HL-60 (cell line): Measurements from ENCODE around the gene FAM117A.

Source experiments
- DNase-seq, 2 experiments: peaks; one replicate each; pipeline ENCODE4 v3.0.0-alpha.2; 2010 to 2020; ENCODE audit warnings: low read depth in 1 of 2, low spot score in 1 of 2
- H3K27ac ChIP-seq: fragments of 250-450 bp; sonication (Bioruptor Pico); replicated peaks from 2 replicates; pipeline ENCODE4 v1.5.1; 2020; ENCODE audit warnings: mild to moderate bottlenecking, moderate library complexity
- H3K27me3 ChIP-seq: fragments of 250-450 bp; sonication (Bioruptor Pico); 2 replicates; pipeline ENCODE4 v1.5.1; 2021; ENCODE audit warnings: mild to moderate bottlenecking, moderate library complexity; ENCODE audit not compliant: insufficient read depth, poor library complexity, severe bottlenecking
- H3K4me3 ChIP-seq: replicated peaks from 2 replicates; pipeline ENCODE4 v1.5.1; 2011; ENCODE audit warnings: mild to moderate bottlenecking, control low read depth, low read length; ENCODE audit not compliant: insufficient read depth
- CTCF ChIP-seq: IDR thresholded peaks from one replicate; pipeline ENCODE4 v1.5.1; 2011; ENCODE audit warnings: low read length, control low read depth, inconsistent platforms; ENCODE audit not compliant: insufficient read depth
- GABPA ChIP-seq: IDR thresholded peaks from 2 replicates; pipeline ENCODE4 v1.6.1; 2012; ENCODE audit warnings: low read depth
- POLR2AphosphoS5 ChIP-seq: IDR thresholded peaks from 2 replicates; pipeline ENCODE4 v1.6.1; 2012; ENCODE audit warnings: low read depth
- REST ChIP-seq: IDR thresholded peaks from 2 replicates; pipeline ENCODE4 v1.6.1; 2012; ENCODE audit warnings: low read depth; ENCODE audit not compliant: insufficient replicate concordance
- SPI1 ChIP-seq: IDR thresholded peaks from 2 replicates; pipeline ENCODE4 v1.6.1; 2012; ENCODE audit warnings: low read depth, mild to moderate bottlenecking, borderline replicate concordance

FAM117A gene

DNA sequence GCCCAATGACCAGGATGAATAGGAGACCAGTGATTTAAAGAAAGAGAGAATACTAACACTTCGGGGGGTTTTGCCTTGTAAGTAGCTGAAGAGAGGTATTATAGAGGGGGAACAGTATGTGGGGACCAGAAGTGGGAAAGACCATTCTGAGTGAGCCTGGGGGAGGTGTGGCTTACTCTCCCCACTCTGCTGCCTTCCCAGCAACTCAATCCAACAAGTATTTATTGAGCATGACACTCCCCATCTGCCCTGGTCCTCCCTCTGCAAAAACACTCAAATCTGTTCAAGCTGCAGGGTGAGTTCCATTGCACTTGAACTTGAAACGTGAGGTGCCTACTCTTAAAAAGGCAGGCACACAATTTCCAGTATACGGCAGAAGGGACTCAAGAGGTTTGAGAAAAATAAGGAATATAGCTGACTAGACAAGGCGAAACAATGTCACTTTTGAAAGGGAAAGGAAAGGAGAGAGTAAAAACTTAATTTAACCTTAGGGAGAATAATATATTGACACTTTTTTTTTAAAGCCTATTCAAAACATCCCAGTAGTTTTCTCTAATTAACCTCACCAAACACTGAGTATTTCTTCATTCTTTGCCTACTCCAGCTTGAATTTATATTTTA lies 8.2 kb downstream of the FAM117A start:
- Histone ChIP-seq H3K27ac (no peak overlapping the region), H3K4me3 (no peak overlapping the region), H3K27me3 (no peaks in the 10 kb centered on the region)
- TF ChIP-seq POLR2AphosphoS5: no peak
- no peak for TF ChIP-seq CTCF
- no peak for TF ChIP-seq GABPA
- no peak for TF ChIP-seq REST
- no peak for TF ChIP-seq SPI1
- DNase-seq: no peak

DNA sequence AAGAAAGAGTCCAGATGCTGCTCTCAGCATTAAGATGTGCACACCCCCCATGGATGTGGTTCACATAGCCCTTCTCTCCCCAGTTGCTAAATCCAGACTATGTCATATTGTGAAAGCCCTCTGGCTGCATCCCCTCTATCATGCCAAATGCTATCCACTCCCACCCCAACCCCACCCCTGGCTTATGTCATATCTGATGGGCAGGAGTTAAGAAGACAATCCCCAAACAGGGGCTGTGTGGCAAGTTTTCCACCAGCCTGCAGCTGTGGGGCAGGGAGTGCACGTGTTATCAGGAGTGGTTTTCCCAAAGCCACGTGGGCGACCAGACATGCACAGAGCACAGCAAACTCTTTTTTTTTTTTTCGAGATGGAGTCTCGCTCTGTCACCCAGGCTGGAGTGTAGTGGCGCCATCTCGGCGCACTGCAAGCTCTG lies 10.0 kb downstream of the FAM117A start:
- Histone ChIP-seq H3K27me3 (no peaks in the 10 kb centered on the region), H3K27ac (no peak overlapping the region), H3K4me3 (no peak overlapping the region)
- TF ChIP-seq GABPA (no peak), CTCF (no peak), REST (no peak), POLR2AphosphoS5 (no peak), SPI1 (no peak)
- DNase-seq: no peak

GRCh38 chr17:49752508-49752907 lies 11.4 kb downstream of the FAM117A start:
- no peak overlapping the region for H3K27ac ChIP-seq
- no peak for DNase-seq
- TF ChIP-seq REST (no peak), GABPA (no peak), SPI1 (no peak), CTCF (no peak), POLR2AphosphoS5 (no peak)
- no peak overlapping the region for H3K4me3 ChIP-seq
- H3K27me3 ChIP-seq: no peaks in the 10 kb centered on the region
